Activated naive CD8-positive, alpha-beta T cell treated with anti-CD3 and anti-CD28 coated beads for 36 hours (primary cell): ENCODE data around the gene NDFIP1. TPM values are rescaled to one million over a fixed set of nuclear protein-coding genes. Genes with fewer than 3 reads are reported as not detected.

ENCODE experiments used
- DNase-seq: peaks from one replicate; pipeline ENCODE4 v3.0.0; 2021
- H3K27ac Mint-ChIP-seq: one replicate; pipeline ENCODE4 v1.8.0; 2022; ENCODE audit warnings: mild to moderate bottlenecking, moderate library complexity, mixed read lengths
- H3K27me3 Mint-ChIP-seq: one replicate; pipeline ENCODE4 v1.8.0; 2022; ENCODE audit warnings: mild to moderate bottlenecking, mixed read lengths
- H3K36me3 Mint-ChIP-seq: one replicate; pipeline ENCODE4 v1.8.0; 2021; ENCODE audit warnings: mild to moderate bottlenecking, mixed read lengths
- H3K4me1 Mint-ChIP-seq: one replicate; pipeline ENCODE4 v1.8.0; 2021; ENCODE audit warnings: mixed read lengths
- H3K4me3 Mint-ChIP-seq: one replicate; pipeline ENCODE4 v1.8.0; 2022; ENCODE audit warnings: mild to moderate bottlenecking, moderate library complexity, mixed read lengths
- H3K9me3 Mint-ChIP-seq: one replicate; pipeline ENCODE4 v1.8.0; 2022; ENCODE audit warnings: mixed read lengths
- total RNA-seq, 2 experiments: library from RNA; stranded (reverse); gene quantifications; one replicate each; pipeline ENCODE4 v1.2.3, GENCODE V29; 2021

Gene NDFIP1
- 100 to 1,000 TPM in 1 of 2 experiments, 10 to 100 TPM in 1; 97.3 to 100 TPM for total RNA-seq

GRCh38 chr5:142108432-142109330 is at the start of gene NDFIP1:
Gene NDFIP1, plus strand, starts transcription at chr5:142108779. Its CDS starts 196 bp downstream, at chr5:142108975.
- peak within 1 kb of the TSS; percentile 99 for H3K4me3 Mint-ChIP-seq
- peaks cover 42% of the 10 kb centered on the region for H3K36me3 Mint-ChIP-seq
- no peaks in the 10 kb centered on the region for H3K27me3 Mint-ChIP-seq
- peaks cover 63% of the 10 kb centered on the region for H3K4me1 Mint-ChIP-seq
- peaks cover 5% of the 10 kb centered on the region for H3K9me3 Mint-ChIP-seq
- DNase-seq = peak; percentile 91
- peak within 1 kb of the TSS; percentile 100 for H3K27ac Mint-ChIP-seq

- H3K36me3 Mint-ChIP-seq = no peaks in the 10 kb centered on the region
- no peaks in the 10 kb centered on the region for H3K27me3 Mint-ChIP-seq
- H3K27ac Mint-ChIP-seq = no peak overlapping the region
- H3K4me1 Mint-ChIP-seq = peaks cover 23% of the 10 kb centered on the region
- no peaks in the 10 kb centered on the region for H3K9me3 Mint-ChIP-seq
- DNase-seq = no peak
- no peak overlapping the region for H3K4me3 Mint-ChIP-seq
These were observed 49.2 kb upstream of the NDFIP1 start for GRCh38 chr5:142059304-142059940.

- no peak for DNase-seq
- Mint-ChIP-seq H3K27ac (peak overlapping the region; percentile 68), H3K9me3 (no peaks in the 10 kb centered on the region), H3K4me1 (peaks cover 19% of the 10 kb centered on the region), H3K4me3 (peak overlapping the region; percentile 32), H3K36me3 (no peaks in the 10 kb centered on the region), H3K27me3 (no peaks in the 10 kb centered on the region)
These were observed 45.2 kb upstream of the NDFIP1 start for GRCh38 chr5:142063376-142063775.

- Mint-ChIP-seq H3K27me3 (no peaks in the 10 kb centered on the region), H3K4me3 (peak overlapping the region; percentile 32), H3K9me3 (no peaks in the 10 kb centered on the region), H3K27ac (peak overlapping the region; percentile 68), H3K36me3 (no peaks in the 10 kb centered on the region), H3K4me1 (peaks cover 19% of the 10 kb centered on the region)
- DNase-seq = peak; percentile 62
These were observed 44.7 kb upstream of the NDFIP1 start for GRCh38 chr5:142063878-142064331.

- H3K36me3 Mint-ChIP-seq = no peaks in the 10 kb centered on the region
- H3K4me3 Mint-ChIP-seq = no peak overlapping the region
- H3K4me1 Mint-ChIP-seq = peaks cover 22% of the 10 kb centered on the region
- no peaks in the 10 kb centered on the region for H3K9me3 Mint-ChIP-seq
- no peak overlapping the region for H3K27ac Mint-ChIP-seq
- DNase-seq = no peak
- H3K27me3 Mint-ChIP-seq = no peaks in the 10 kb centered on the region
These were observed 43.3 kb upstream of the NDFIP1 start for GRCh38 chr5:142065273-142065672.

- Mint-ChIP-seq H3K9me3 (peaks cover 3% of the 10 kb centered on the region), H3K4me1 (peaks cover 43% of the 10 kb centered on the region), H3K36me3 (no peaks in the 10 kb centered on the region), H3K4me3 (no peak overlapping the region), H3K27me3 (no peaks in the 10 kb centered on the region), H3K27ac (no peak overlapping the region)
- DNase-seq = no peak
These were observed 38.8 kb upstream of the NDFIP1 start for GRCh38 chr5:142069606-142070399.

GRCh38 chr5:142070734-142071133 is 37.8 kb upstream of the NDFIP1 start:
- peaks cover 3% of the 10 kb centered on the region for H3K9me3 Mint-ChIP-seq
- no peak for DNase-seq
- H3K4me1 Mint-ChIP-seq = peaks cover 43% of the 10 kb centered on the region
- H3K27ac Mint-ChIP-seq = no peak overlapping the region
- no peaks in the 10 kb centered on the region for H3K36me3 Mint-ChIP-seq
- H3K27me3 Mint-ChIP-seq = no peaks in the 10 kb centered on the region
- no peak overlapping the region for H3K4me3 Mint-ChIP-seq

GRCh38 chr5:142072488-142072887 is 36.1 kb upstream of the NDFIP1 start:
- no peaks in the 10 kb centered on the region for H3K27me3 Mint-ChIP-seq
- DNase-seq = no peak
- H3K9me3 Mint-ChIP-seq = peaks cover 3% of the 10 kb centered on the region
- no peak overlapping the region for H3K4me3 Mint-ChIP-seq
- peak overlapping the region; percentile 22 for H3K27ac Mint-ChIP-seq
- H3K36me3 Mint-ChIP-seq = no peaks in the 10 kb centered on the region
- H3K4me1 Mint-ChIP-seq = peaks cover 40% of the 10 kb centered on the region

- Mint-ChIP-seq H3K27ac (no peak overlapping the region), H3K4me3 (no peak overlapping the region), H3K27me3 (no peaks in the 10 kb centered on the region)
These were observed 35.1 kb upstream of the NDFIP1 start for GRCh38 chr5:142073362-142073988.

GRCh38 chr5:142074006-142074405 is 34.6 kb upstream of the NDFIP1 start:
- no peak for DNase-seq
- H3K27me3 Mint-ChIP-seq = no peaks in the 10 kb centered on the region
- H3K27ac Mint-ChIP-seq = no peak overlapping the region
- peaks cover 40% of the 10 kb centered on the region for H3K4me1 Mint-ChIP-seq
- no peaks in the 10 kb centered on the region for H3K36me3 Mint-ChIP-seq
- H3K9me3 Mint-ChIP-seq = peaks cover 3% of the 10 kb centered on the region
- H3K4me3 Mint-ChIP-seq = no peak overlapping the region

More at GRCh38 chr5:142073362-142073988, 35.1 kb upstream of the NDFIP1 start:
- H3K4me1 Mint-ChIP-seq = peaks cover 38% of the 10 kb centered on the region
- peaks cover 3% of the 10 kb centered on the region for H3K9me3 Mint-ChIP-seq
- no peak for DNase-seq
- no peaks in the 10 kb centered on the region for H3K36me3 Mint-ChIP-seq

- H3K27ac Mint-ChIP-seq = no peak overlapping the region
- no peaks in the 10 kb centered on the region for H3K9me3 Mint-ChIP-seq
- no peaks in the 10 kb centered on the region for H3K36me3 Mint-ChIP-seq
- no peak for DNase-seq
- H3K4me3 Mint-ChIP-seq = no peak overlapping the region
- H3K27me3 Mint-ChIP-seq = no peaks in the 10 kb centered on the region
- H3K4me1 Mint-ChIP-seq = peaks cover 31% of the 10 kb centered on the region
These were observed 30.4 kb upstream of the NDFIP1 start for GRCh38 chr5:142078221-142078620.

GRCh38 chr5:142078706-142079105 is 29.9 kb upstream of the NDFIP1 start:
- DNase-seq = no peak
- Mint-ChIP-seq H3K27me3 (no peaks in the 10 kb centered on the region), H3K27ac (no peak overlapping the region), H3K4me1 (peaks cover 27% of the 10 kb centered on the region), H3K36me3 (no peaks in the 10 kb centered on the region), H3K4me3 (no peak overlapping the region), H3K9me3 (no peaks in the 10 kb centered on the region)

- Mint-ChIP-seq H3K9me3 (no peaks in the 10 kb centered on the region), H3K27me3 (no peaks in the 10 kb centered on the region), H3K27ac (no peak overlapping the region), H3K4me3 (no peak overlapping the region), H3K36me3 (no peaks in the 10 kb centered on the region), H3K4me1 (peaks cover 27% of the 10 kb centered on the region)
- DNase-seq = no peak
These were observed 29.3 kb upstream of the NDFIP1 start for GRCh38 chr5:142079306-142079721.

- H3K4me1 Mint-ChIP-seq = peaks cover 27% of the 10 kb centered on the region
- no peak for DNase-seq
- H3K4me3 Mint-ChIP-seq = no peak overlapping the region
- no peaks in the 10 kb centered on the region for H3K36me3 Mint-ChIP-seq
- H3K27me3 Mint-ChIP-seq = no peaks in the 10 kb centered on the region
- no peaks in the 10 kb centered on the region for H3K9me3 Mint-ChIP-seq
- no peak overlapping the region for H3K27ac Mint-ChIP-seq
These were observed 28.3 kb upstream of the NDFIP1 start for GRCh38 chr5:142080248-142080647.
